ENCODE measurements around the gene CAB39L. TPM values are rescaled to one million over a fixed set of nuclear protein-coding genes. Genes with fewer than 3 reads are reported as not detected.

Gene CAB39L
- total RNA-seq, 4 donors from 2014 or later: 75.4 to 119 (median 81.8) TPM

DNA sequence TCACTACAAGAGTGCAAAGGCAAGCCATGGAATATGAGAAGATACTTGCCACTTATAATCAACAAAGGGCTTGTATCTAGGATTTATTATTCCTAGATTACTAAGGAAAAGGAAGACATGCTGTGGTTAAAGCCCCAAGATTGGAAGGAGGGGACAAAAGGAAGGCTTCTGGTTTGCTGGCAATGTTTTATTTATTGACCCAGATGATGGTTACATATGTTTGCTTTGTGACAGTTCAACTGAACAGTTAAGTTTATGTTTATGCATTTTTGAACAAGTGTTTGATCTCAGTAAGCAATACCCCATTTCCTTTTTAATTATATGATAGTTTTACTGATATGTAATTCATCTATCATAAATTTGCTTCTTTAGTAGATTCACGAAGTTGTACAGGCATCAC lies 155.9 kb downstream of the CAB39L start:
- intact Hi-C loops (cut with DNase I): no loop called here

DNA sequence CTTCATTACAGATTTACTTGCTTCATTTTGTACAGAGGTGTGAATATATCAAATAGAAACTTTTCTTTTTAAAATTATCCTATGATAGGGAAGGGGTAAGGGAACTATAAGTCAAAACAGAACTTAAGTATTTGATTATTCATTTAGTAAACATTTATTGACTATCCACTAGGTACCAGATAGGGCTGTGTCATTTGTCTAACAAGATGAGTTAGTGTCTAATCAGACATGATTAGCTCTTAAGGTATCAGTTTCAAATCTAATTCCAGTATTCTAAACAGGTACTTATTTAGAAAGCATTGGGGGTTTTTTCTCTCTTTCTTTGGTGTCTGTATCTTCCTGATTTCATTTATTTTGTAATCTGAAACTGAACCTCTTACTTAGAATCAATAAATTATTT lies 164.0 kb downstream of the CAB39L start:
- Histone ChIP-seq H3K4me3 (no peak overlapping the region), H3K27me3 (no peaks in the 10 kb centered on the region), H3K4me1 (no peaks in the 10 kb centered on the region), H3K27ac (replicated peaks in 1 of 4) (no peak overlapping the region), H3K9me3 (no peaks in the 10 kb centered on the region), H3K36me3 (peaks cover 11 to 22% (median 16%) of the 10 kb centered on the region in 4 donors)
- no peak for DNase-seq (ENCODE audit: extremely low spot score)
- TF ChIP-seq, protein P1, sequence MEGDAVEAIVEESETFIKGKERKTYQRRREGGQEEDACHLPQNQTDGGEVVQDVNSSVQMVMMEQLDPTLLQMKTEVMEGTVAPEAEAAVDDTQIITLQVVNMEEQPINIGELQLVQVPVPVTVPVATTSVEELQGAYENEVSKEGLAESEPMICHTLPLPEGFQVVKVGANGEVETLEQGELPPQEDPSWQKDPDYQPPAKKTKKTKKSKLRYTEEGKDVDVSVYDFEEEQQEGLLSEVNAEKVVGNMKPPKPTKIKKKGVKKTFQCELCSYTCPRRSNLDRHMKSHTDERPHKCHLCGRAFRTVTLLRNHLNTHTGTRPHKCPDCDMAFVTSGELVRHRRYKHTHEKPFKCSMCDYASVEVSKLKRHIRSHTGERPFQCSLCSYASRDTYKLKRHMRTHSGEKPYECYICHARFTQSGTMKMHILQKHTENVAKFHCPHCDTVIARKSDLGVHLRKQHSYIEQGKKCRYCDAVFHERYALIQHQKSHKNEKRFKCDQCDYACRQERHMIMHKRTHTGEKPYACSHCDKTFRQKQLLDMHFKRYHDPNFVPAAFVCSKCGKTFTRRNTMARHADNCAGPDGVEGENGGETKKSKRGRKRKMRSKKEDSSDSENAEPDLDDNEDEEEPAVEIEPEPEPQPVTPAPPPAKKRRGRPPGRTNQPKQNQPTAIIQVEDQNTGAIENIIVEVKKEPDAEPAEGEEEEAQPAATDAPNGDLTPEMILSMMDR (IDR thresholded peaks at IDR 0.05): no peak
- TF ChIP-seq POLR2A (IDR thresholded peaks at IDR 0.05; ENCODE audit: low read depth): no peak
- TF ChIP-seq EP300 (IDR thresholded peaks at IDR 0.05): no peak
- no peak for TF ChIP-seq POLR2AphosphoS5 (IDR thresholded peaks at IDR 0.05)
- intact Hi-C loops (cut with DNase I): no loop called here

More for the DNA sequence above, 155.9 kb downstream of the CAB39L start:
- whole genome bisulfite sequencing: 87% methylated on average over 1 of the region's 1 CpG
- H3K4me1 ChIP-seq: peaks cover 0 to 10% (median 9%) of the 10 kb centered on the region in 4 donors
- DNase-seq (ENCODE audit: extremely low spot score): no peak
- peaks cover 0 to 35% (median 15%) of the 10 kb centered on the region in 4 donors for H3K36me3 ChIP-seq
- H3K27me3 ChIP-seq: no peaks in the 10 kb centered on the region
- no peak overlapping the region for H3K27ac ChIP-seq (replicated peaks in 1 of 4)
- H3K4me3 ChIP-seq: no peak overlapping the region
- H3K9me3 ChIP-seq: no peaks in the 10 kb centered on the region
- TF ChIP-seq POLR2A (IDR thresholded peaks at IDR 0.05; ENCODE audit: low read depth) (no peak), EP300 (IDR thresholded peaks at IDR 0.05) (no peak), POLR2AphosphoS5 (IDR thresholded peaks at IDR 0.05) (no peak)
- TF ChIP-seq, protein P1 (IDR thresholded peaks at IDR 0.05): no peak

DNA sequence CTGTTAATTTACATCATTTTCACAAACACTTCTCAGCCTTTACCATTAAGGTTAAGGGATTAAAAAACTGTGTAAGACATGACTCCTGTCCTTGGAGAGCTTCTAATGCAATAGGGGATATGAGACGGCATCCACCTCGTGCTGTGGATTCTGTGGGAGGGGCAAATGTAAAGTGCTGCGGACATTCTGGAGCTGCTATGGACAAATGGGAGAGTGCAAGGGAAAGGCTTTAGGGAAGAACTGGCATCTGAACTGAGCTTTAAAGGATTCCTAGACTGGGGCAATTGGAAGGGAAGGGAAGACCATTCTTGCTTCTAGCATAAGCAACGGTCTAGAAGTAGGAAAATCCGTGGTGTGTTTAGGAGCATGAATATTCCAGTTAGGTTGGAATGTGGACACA lies 164.8 kb downstream of the CAB39L start:
- H3K9me3 ChIP-seq: no peaks in the 10 kb centered on the region
- intact Hi-C loops (cut with DNase I): no loop called here
- no peak for DNase-seq (ENCODE audit: extremely low spot score)
- H3K27me3 ChIP-seq: no peaks in the 10 kb centered on the region
- peaks cover 11 to 22% (median 16%) of the 10 kb centered on the region in 4 donors for H3K36me3 ChIP-seq
- H3K27ac ChIP-seq (replicated peaks in 1 of 4): no peak overlapping the region
- TF ChIP-seq, protein P1 (IDR thresholded peaks at IDR 0.05): no peak
- TF ChIP-seq POLR2A (IDR thresholded peaks at IDR 0.05; ENCODE audit: low read depth) (no peak), EP300 (IDR thresholded peaks at IDR 0.05) (no peak), POLR2AphosphoS5 (IDR thresholded peaks at IDR 0.05) (no peak)
- no peak overlapping the region for H3K4me3 ChIP-seq
- H3K4me1 ChIP-seq: no peaks in the 10 kb centered on the region
- 76% methylated on average over 5 of the region's 5 CpGs for WGBS

DNA sequence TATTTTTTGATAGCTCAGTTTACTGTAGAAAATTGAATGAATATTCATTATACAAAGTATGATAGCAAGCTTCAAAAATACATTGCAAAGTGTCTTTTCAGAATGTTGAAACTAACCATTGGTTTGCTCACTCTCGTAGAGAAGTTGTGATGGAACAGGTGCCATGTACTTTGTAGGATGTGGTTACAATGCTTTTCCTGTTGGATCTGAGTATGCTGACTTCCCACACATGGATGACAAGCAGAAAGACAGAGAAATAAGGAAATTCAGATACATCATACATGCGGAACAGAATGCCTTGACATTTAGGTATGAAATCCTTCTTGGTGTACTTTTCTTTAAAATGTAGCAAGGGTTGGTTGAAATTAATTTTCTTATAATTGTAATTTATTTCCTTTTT lies 165.7 kb downstream of the CAB39L start:
- WGBS: 80% methylated on average over 2 of the region's 2 CpGs
- H3K9me3 ChIP-seq: no peaks in the 10 kb centered on the region
- peaks cover 11 to 22% (median 16%) of the 10 kb centered on the region in 4 donors for H3K36me3 ChIP-seq
- H3K4me1 ChIP-seq: no peaks in the 10 kb centered on the region
- no peaks in the 10 kb centered on the region for H3K27me3 ChIP-seq
- intact Hi-C loops (cut with DNase I): no loop called here
- H3K4me3 ChIP-seq: no peak overlapping the region
- no peak overlapping the region for H3K27ac ChIP-seq (replicated peaks in 1 of 4)
- DNase-seq (ENCODE audit: extremely low spot score): no peak
- no peak for TF ChIP-seq POLR2A (IDR thresholded peaks at IDR 0.05; ENCODE audit: low read depth)
- TF ChIP-seq POLR2AphosphoS5 (IDR thresholded peaks at IDR 0.05): no peak
- no peak for TF ChIP-seq EP300 (IDR thresholded peaks at IDR 0.05)
- TF ChIP-seq, protein P1 (IDR thresholded peaks at IDR 0.05): no peak

DNA sequence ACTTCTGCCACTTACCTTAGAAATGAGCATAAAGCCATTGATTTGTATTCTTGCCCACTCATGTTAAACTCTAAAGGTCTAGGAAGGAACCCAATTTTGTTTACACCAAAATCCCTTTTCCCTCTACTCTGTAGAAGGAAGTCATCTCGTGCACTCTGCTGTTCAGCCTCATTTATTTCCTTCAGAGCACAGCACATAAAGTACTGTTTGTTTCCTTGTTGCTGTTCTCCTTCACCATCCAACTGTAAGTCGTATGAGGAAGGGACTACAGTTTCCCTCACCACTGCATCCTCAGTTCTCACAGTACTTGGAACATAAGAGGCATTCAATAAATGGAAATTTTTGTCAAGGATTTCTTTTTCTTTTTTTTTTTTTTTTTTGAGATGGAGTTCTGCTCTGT lies 171.6 kb downstream of the CAB39L start:
- Histone ChIP-seq H3K27ac (replicated peaks in 1 of 4) (no peak overlapping the region), H3K9me3 (no peaks in the 10 kb centered on the region)
- intact Hi-C loops (cut with DNase I): no loop called here

More for the DNA sequence above, 171.6 kb downstream of the CAB39L start:
- no peaks in the 10 kb centered on the region for H3K4me1 ChIP-seq
- H3K4me3 ChIP-seq: no peak overlapping the region
- H3K27me3 ChIP-seq: no peaks in the 10 kb centered on the region
- WGBS: 65% methylated on average over 2 of the region's 2 CpGs
- no peak for DNase-seq (ENCODE audit: extremely low spot score)
- no peak for TF ChIP-seq POLR2A (IDR thresholded peaks at IDR 0.05; ENCODE audit: low read depth)
- TF ChIP-seq EP300 (IDR thresholded peaks at IDR 0.05): no peak
- peaks cover 0 to 14% (median 10%) of the 10 kb centered on the region in 4 donors for H3K36me3 ChIP-seq
